Peyer's patch (tissue), 4 donors: ENCODE data around the gene PAPSS2. TPM values are rescaled to one million over a fixed set of nuclear protein-coding genes. Genes with fewer than 3 reads are reported as not detected.
"Not testable (repeated sequence)": the region's sequence is repeated elsewhere in the genome, so short reads cannot be mapped to it uniquely, and the experiment has no call there.

Experiments
- DNase-seq, 3 donors: peaks; one replicate each; pipeline ENCODE4 v3.0.0-alpha.2; 2017 to 2019
- H3K27ac ChIP-seq, 4 donors: fragments of 200-600 bp; sonication (generic); one replicate each; pipeline ENCODE4 v1.5.1; 2016 to 2019
- H3K27me3 ChIP-seq, 2 donors: fragments of 200-600 bp; sonication (generic); one replicate each; pipeline ENCODE4 v1.5.1; 2019
- H3K36me3 ChIP-seq, 3 donors: fragments of 200-600 bp; sonication (generic); one replicate each; pipeline ENCODE4 v1.5.1; 2016 to 2019
- H3K4me1 ChIP-seq, 4 donors: fragments of 200-600 bp; sonication (generic); one replicate each; pipeline ENCODE4 v1.5.1; 2016 to 2019
- H3K4me3 ChIP-seq, 4 donors: fragments of 200-600 bp; sonication (generic); 1 replicate in 3 of 4; 2 replicates in 1 of 4; pipeline ENCODE4 v1.5.1; 2016 to 2019; ENCODE audit warnings: mild to moderate bottlenecking in 1 of 4
- H3K9me3 ChIP-seq, 4 donors: fragments of 200-600 bp; sonication (generic); one replicate each; pipeline ENCODE4 v1.5.1; 2016 to 2019; ENCODE audit warnings: mild to moderate bottlenecking in 1 of 4
- POLR2A ChIP-seq, 2 donors: fragments of 450-650 bp; IDR thresholded peaks; one replicate each; pipeline ENCODE4 v1.5.1; 2017; ENCODE audit warnings: antibody characterized with exemption in 2 of 2, mild to moderate bottlenecking in 2 of 2, moderate library complexity in 2 of 2
- total RNA-seq, 4 donors: library from RNA; depleted of rRNA; stranded (reverse); fragments of >200 nt; gene quantifications; one replicate each; pipeline ENCODE4 v1.1.0, GENCODE V29; 2016
- TF ChIP-seq, protein P1 (sequence below), 6 experiments: fragments of 450-650 bp in 4 of 6; fragments of 200-600 bp in 2 of 6; sonication (generic) in 1 of 6; IDR thresholded peaks; one replicate each; pipeline ENCODE4 v1.5.1; 2017 to 2019; ENCODE audit warnings: antibody characterized with exemption in 6 of 6, mild to moderate bottlenecking in 3 of 6, moderate library complexity in 1 of 6

Gene PAPSS2
- total RNA-seq, 4 donors from 2014 or later = 28.1 to 166 (median 146) TPM

DNA sequence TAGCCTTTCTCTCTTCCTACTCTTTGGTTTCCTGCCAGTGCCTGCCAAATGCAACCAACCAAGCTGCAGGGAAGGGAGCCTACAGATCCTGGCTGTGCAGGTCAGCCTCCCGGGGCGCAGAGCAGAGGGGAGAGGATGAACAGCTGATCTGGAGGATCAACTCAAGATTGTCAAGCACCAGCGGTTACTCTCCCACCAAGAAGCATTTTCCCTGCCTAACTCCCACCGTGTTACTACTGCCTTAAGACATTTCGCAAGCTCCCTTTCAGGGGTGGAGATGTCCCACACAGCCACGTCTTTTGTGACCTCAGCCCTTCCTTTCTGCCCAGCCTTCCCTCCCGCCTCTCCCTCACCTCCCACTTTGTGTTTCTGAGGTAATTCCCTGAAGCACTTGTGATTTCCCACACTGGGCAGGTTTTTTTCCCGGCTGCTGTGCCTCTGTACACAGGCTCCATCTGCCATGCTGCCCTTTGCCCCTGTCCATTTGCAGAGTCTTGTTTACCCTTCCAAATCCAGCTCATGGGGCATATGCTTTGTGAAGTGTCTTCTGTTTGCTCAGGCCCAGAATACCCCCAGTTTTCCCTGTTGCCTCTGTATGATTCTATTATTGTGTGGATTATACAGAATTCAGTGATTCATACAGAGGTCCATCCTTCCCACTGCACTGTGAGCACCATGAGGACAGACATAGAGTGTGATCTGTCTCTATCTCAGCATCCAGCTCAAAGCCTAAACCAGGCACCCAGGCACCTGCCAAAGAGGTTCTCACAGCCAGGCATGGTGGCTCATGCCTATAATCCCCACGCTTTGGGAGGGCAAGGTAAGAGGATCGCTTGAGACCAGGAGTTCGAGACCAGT lies 40.9 kb upstream of the PAPSS2 start:
- H3K4me1 ChIP-seq = peaks cover 0 to 4% (median 0%) of the 10 kb centered on the region in 4 donors
- no peaks in the 10 kb centered on the region for H3K9me3 ChIP-seq
- no peaks in the 10 kb centered on the region for H3K27me3 ChIP-seq
- H3K27ac ChIP-seq = peak overlapping the region in 1 of 4 donors; percentile 56
- DNase-seq = peak in 2 of 3 donors; percentile 67 to 70
- H3K36me3 ChIP-seq = no peaks in the 10 kb centered on the region
- TF ChIP-seq, protein P1, sequence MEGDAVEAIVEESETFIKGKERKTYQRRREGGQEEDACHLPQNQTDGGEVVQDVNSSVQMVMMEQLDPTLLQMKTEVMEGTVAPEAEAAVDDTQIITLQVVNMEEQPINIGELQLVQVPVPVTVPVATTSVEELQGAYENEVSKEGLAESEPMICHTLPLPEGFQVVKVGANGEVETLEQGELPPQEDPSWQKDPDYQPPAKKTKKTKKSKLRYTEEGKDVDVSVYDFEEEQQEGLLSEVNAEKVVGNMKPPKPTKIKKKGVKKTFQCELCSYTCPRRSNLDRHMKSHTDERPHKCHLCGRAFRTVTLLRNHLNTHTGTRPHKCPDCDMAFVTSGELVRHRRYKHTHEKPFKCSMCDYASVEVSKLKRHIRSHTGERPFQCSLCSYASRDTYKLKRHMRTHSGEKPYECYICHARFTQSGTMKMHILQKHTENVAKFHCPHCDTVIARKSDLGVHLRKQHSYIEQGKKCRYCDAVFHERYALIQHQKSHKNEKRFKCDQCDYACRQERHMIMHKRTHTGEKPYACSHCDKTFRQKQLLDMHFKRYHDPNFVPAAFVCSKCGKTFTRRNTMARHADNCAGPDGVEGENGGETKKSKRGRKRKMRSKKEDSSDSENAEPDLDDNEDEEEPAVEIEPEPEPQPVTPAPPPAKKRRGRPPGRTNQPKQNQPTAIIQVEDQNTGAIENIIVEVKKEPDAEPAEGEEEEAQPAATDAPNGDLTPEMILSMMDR (IDR thresholded peaks at IDR 0.05) = no peak
- no peak for TF ChIP-seq POLR2A (IDR thresholded peaks at IDR 0.05)
- no peak overlapping the region for H3K4me3 ChIP-seq

DNA sequence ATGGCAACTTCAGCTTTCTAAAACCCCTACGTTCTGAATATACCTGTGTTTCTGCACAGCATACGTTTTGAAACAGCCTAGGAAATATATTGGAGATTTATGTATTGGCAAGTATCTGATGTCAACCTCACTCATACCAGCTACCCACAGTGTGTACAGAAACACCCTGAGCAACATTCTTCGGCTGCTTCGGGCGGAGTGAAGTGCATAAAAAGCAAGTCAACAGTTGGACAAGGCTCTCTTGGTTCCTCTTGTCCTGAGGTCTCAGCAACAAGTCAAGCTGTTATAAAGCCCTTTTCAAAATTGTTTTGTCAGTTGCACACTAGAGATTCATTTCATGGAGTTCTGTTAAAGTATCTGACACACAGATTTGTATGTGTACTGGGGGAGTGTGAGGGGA lies 40.0 kb upstream of the PAPSS2 start:
- TF ChIP-seq POLR2A (IDR thresholded peaks at IDR 0.05) = no peak
- TF ChIP-seq, protein P1 (IDR thresholded peaks at IDR 0.05) = no peak
- Histone ChIP-seq H3K27me3 (no peaks in the 10 kb centered on the region), H3K9me3 (no peaks in the 10 kb centered on the region), H3K4me1 (peaks cover 0 to 4% (median 0%) of the 10 kb centered on the region in 4 donors), H3K36me3 (no peaks in the 10 kb centered on the region), H3K4me3 (no peak overlapping the region), H3K27ac (no peak overlapping the region)
- DNase-seq = no peak

DNA sequence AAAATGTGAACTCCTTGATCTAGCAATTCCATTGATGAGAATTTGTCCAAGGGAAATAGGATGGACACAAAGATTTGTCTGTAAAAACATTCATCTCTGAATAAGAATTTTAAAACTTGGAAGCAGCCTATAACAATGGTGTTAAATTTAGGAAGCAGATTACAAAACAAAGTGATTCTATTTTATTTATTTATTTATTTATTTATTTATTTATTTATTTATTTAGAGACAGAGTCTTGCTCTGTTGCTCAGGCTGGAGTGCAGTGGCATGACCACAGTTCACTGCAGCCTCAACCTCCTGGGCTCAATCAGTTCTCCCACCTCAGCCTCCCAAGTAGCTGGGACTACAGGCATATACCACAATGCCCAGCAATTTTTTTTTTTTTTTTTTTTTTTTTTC lies 38.2 kb upstream of the PAPSS2 start:
- H3K4me3 ChIP-seq, H3K4me1 ChIP-seq, H3K9me3 ChIP-seq, H3K27me3 ChIP-seq, H3K27ac ChIP-seq, DNase-seq, H3K36me3 ChIP-seq: not testable (repeated sequence)

DNA sequence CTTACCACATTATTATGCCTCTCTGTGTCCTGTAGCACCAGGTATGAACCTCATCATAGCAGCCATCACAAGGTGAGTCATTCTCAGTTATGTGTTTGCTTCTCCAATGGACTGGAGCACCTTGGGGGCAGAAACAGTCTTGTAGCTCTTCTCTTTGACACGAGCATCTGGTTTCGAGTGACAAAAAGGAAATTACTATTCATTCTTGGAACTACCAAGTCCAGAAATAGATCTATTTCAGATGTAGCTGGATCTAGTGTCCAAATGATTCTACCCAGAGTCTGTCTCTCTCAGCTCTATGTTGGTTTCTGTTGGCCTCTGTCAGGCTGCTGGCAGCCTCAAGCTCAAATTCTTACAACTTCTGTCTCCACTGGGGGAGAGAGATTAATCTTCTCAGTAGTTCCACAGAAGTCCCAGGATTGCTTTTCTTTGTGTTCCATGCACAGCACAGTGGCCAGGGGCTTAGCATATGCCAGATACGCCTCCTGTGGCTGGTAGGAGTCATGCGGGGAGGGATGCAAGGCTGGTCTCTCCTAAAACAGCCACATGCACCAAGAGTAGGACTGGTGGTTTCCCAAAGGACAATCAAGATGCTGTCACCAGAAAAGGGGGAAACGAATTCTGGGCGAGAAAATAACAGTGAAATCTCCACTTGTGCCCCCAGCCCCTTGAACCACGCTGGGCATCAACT lies 37.2 kb upstream of the PAPSS2 start:
- H3K36me3 ChIP-seq = no peaks in the 10 kb centered on the region
- peaks cover 0 to 4% (median 0%) of the 10 kb centered on the region in 4 donors for H3K4me1 ChIP-seq
- no peaks in the 10 kb centered on the region for H3K9me3 ChIP-seq
- no peak for DNase-seq
- H3K4me3 ChIP-seq = no peak overlapping the region
- TF ChIP-seq POLR2A (IDR thresholded peaks at IDR 0.05) = no peak
- TF ChIP-seq, protein P1 (IDR thresholded peaks at IDR 0.05) = no peak
- H3K27ac ChIP-seq = no peak overlapping the region
- H3K27me3 ChIP-seq = no peaks in the 10 kb centered on the region

DNA sequence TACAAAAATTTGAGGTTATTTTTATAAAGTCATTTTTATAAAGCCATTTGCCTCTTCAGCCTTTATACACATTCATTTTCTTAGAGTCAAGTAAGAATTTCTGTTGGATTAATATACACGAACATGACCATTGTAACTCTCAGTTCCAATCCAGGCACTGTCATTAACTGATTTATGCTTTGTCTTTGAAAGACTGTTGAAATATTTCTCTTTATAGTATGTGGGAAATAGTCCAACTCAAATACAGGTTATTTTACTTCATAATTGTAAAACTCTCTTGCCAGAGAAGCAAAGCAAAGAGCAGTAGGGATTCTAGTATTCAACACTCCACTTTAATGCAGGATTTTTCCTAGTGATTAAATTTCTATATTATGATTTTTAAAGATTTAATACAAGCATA lies 36.5 kb upstream of the PAPSS2 start:
- TF ChIP-seq, protein P1 (IDR thresholded peaks at IDR 0.05) = no peak
- no peak for TF ChIP-seq POLR2A (IDR thresholded peaks at IDR 0.05)

DNA sequence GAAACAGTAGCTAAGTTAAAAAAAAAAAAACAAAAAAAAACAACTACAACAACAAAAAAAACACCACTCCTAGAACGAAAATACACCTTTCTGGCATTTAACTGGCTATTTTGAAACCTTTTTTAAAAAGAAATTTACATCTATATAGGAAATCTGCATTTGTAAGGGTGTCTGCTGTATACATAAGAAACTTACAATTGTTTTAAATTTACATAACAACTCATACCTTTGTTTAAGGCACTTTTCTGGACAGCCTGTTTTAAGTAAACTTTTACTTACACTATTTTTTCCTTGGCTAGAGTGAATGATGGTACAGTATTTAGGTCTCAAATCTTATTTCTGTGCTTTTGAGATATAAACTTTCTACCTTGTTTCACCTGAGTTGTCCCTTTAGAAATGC lies 34.0 kb upstream of the PAPSS2 start:
- no peak overlapping the region for H3K4me3 ChIP-seq
- H3K4me1 ChIP-seq = no peaks in the 10 kb centered on the region
- no peak for DNase-seq
- no peaks in the 10 kb centered on the region for H3K36me3 ChIP-seq
- H3K27me3 ChIP-seq = no peaks in the 10 kb centered on the region
- H3K9me3 ChIP-seq = no peaks in the 10 kb centered on the region
- H3K27ac ChIP-seq = no peak overlapping the region
- TF ChIP-seq, protein P1 (IDR thresholded peaks at IDR 0.05) = no peak
- no peak for TF ChIP-seq POLR2A (IDR thresholded peaks at IDR 0.05)

More for the DNA sequence above, 36.5 kb upstream of the PAPSS2 start:
- Histone ChIP-seq H3K4me3 (no peak overlapping the region), H3K9me3 (no peaks in the 10 kb centered on the region), H3K27ac (no peak overlapping the region), H3K4me1 (peaks cover 0 to 4% (median 0%) of the 10 kb centered on the region in 4 donors), H3K27me3 (no peaks in the 10 kb centered on the region), H3K36me3 (no peaks in the 10 kb centered on the region)
- DNase-seq = no peak
